C4-2B (cell line): ENCODE measurements around the gene CCT6A.
"Not testable (repeated sequence)": the region's sequence is repeated elsewhere in the genome, so short reads cannot be mapped to it uniquely, and the experiment has no call there.

Experiments
- CTCF ChIP-seq: fragments of 450-650 bp; conservative IDR thresholded peaks from 2 replicates; pipeline ENCODE4 v1.5.1; 2017; ENCODE audit warnings: mild to moderate bottlenecking
- ZFX ChIP-seq: fragments of 450-650 bp; IDR thresholded peaks from 2 replicates; pipeline ENCODE4 v1.6.1; 2017

- not testable (repeated sequence) for TF ChIP-seq CTCF, ZFX
Measured at GRCh38 chr7:56031556-56031955, 20.0 kb upstream of the CCT6A start.
